HUES48 (cell line): ENCODE data around the gene NOX1.
A peak's percentile ranks its signal among the peaks of the same experiment; 100 is the strongest.

Experiments used
- H3K27ac ChIP-seq: one replicate; pipeline ENCODE4 v1.7.0; 2013; ENCODE audit warnings: low read depth, low read length, inconsistent platforms
- H3K27me3 ChIP-seq: 2 replicates; pipeline ENCODE4 v1.6.1; 2013; ENCODE audit warnings: mild to moderate bottlenecking, low read length; ENCODE audit not compliant: control insufficient read depth, insufficient read depth
- H3K36me3 ChIP-seq: 2 replicates; pipeline ENCODE4 v1.6.1; 2013; ENCODE audit warnings: low read length; ENCODE audit not compliant: control insufficient read depth, insufficient read depth
- H3K4me1 ChIP-seq: 2 replicates; pipeline ENCODE4 v1.6.1; 2013; ENCODE audit warnings: mild to moderate bottlenecking, low read length; ENCODE audit not compliant: control insufficient read depth, insufficient read depth
- H3K4me3 ChIP-seq: 2 replicates; pipeline ENCODE4 v1.5.1; 2013; ENCODE audit warnings: mild to moderate bottlenecking, low read depth, low read length
- H3K9ac ChIP-seq: 2 replicates; pipeline ENCODE4 v1.6.1; 2013; ENCODE audit warnings: mild to moderate bottlenecking, low read depth, low read length, moderate library complexity
- H3K9me3 ChIP-seq: 2 replicates; pipeline ENCODE4 v1.6.1; 2013; ENCODE audit warnings: low read length; ENCODE audit not compliant: control insufficient read depth, insufficient read depth

NOX1 gene

DNA sequence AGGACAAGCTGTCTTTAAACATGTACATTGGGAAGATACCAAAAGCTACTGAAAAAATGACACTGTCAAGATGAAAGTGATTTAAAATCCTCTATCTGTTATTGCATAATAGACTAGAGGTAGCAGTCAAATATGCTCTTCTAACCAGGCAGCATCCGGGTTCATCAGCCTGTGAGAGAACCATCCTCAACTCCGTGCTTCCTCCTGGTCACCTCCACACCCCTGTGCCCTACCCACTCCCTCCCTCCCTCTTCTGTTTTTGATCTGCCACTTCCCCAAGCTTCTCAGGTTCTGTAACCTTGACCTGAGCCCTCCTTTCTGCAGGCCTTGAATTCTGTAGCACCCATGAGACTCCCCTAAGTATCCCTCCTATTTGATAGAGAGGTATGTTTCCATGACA lies 5.9 kb downstream of the NOX1 start:
- Histone ChIP-seq H3K9ac (no peak overlapping the region), H3K9me3 (no peaks in the 10 kb centered on the region), H3K4me3 (no peak overlapping the region), H3K4me1 (peaks cover 3% of the 10 kb centered on the region; the same call in 1 of the 2 replicates), H3K36me3 (no peaks in the 10 kb centered on the region), H3K27ac (no peak overlapping the region), H3K27me3 (no peaks in the 10 kb centered on the region)

DNA sequence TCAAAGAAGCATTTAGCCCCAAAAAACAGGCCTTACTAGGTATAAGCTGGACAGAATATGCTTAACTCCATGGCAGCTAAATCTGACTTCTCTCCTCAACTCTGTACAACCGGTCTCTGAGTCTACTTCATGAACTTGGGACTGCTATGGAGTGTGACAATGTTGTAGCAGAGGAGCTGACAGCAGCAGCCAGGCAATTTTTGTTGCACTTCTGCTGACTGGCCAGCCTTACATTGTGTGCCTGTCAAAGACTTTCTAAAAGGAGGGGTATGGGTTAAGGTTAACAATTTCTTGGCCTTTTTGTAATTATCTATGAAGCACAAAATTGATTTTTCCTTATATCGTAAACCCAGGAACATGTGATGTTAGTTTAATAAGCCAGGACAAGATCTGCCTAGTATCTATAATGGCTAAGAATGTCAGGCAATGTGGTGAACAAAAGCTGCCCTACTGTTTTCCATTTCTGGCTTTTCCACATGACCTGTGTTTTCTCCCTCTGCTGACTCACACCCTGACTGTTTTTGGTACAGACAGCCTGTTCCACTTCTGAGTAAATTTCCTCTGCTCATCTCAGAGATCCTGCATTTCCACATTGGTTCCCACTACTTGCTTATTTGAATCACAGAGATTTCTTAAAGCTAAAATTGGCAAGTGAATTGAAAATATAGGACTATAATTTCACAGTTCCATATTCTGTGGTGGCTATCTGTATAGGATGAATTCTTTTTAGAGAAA lies 9.3 kb downstream of the NOX1 start:
- Histone ChIP-seq H3K9me3 (no peaks in the 10 kb centered on the region), H3K4me1 (no peaks in the 10 kb centered on the region), H3K36me3 (no peaks in the 10 kb centered on the region), H3K27me3 (peaks cover 3% of the 10 kb centered on the region; the same call in 1 of the 2 replicates), H3K4me3 (no peak overlapping the region), H3K9ac (no peak overlapping the region), H3K27ac (no peak overlapping the region)

DNA sequence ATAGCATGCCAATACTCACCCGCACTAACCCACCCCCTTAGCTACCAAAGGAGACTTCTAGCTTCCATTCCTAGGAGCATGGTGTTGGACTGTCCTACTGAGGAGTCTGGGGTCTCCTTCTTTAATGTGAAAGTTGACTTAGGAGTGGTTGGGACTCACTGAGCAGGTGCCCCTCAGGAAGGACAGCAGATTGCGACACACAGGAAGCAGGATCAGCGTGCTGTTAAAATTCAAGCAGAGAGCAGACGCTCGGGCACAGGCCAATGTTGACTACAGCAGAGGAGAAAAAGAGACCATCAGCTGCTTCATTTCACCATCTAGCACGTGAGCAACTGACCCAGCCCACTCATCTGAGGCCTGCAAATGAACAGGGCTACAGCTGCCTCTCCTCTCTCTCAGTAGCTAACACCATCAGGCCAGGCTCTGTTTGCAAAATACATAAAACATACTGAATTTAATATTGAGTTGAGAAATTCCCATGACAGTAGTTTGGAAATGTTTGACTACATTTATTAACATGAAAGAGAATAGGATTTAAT lies 10.8 kb downstream of the NOX1 start:
- H3K36me3 ChIP-seq: no peaks in the 10 kb centered on the region
- peaks cover 3% of the 10 kb centered on the region; the same call in 1 of the 2 replicates for H3K27me3 ChIP-seq
- no peaks in the 10 kb centered on the region for H3K9me3 ChIP-seq
- no peak overlapping the region for H3K9ac ChIP-seq
- no peak overlapping the region for H3K27ac ChIP-seq
- H3K4me3 ChIP-seq: no peak overlapping the region
- no peaks in the 10 kb centered on the region for H3K4me1 ChIP-seq

DNA sequence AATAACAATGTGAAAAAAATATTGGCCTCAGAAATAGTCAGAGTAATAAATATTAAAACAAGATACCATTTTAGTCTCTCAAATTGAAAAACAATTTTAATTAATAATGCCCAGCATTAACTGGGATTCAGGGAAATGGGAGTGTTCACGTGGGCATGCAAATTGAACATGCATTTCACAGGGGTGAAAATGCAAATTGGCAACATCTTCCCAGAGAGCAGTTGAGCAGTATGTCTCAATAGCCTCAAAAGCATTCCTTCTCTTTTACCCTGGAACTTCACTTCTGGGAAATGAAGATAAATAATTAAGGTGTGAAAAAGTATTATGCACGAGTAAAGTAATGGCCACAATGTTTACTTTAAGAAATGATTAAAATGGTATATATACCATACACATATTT lies 21.3 kb downstream of the NOX1 start:
- no peaks in the 10 kb centered on the region for H3K36me3 ChIP-seq
- H3K9ac ChIP-seq: no peak overlapping the region
- no peaks in the 10 kb centered on the region for H3K4me1 ChIP-seq
- no peak overlapping the region for H3K4me3 ChIP-seq
- H3K27ac ChIP-seq: no peak overlapping the region
- H3K9me3 ChIP-seq: no peaks in the 10 kb centered on the region
- H3K27me3 ChIP-seq: peaks cover 5% of the 10 kb centered on the region

DNA sequence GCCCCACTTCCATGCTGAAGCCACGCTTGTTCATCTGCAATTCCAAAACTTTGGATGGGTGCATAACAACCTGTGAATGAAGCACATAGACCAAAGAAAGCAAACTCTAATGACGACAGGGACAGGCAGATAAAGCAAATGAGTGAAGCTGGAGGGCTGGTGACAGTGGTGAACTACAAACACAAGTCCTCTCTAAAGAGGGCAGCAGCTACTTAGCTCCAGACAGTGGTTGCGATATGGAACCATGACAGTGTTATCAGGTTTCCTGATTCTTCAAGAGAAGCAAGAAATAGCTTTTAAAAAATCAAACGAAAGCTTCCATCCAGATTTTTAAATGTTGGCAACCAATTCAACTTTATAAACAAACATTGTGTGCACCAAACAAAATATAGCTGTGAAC lies 23.8 kb downstream of the NOX1 start:
- Histone ChIP-seq H3K36me3 (no peaks in the 10 kb centered on the region), H3K27ac (no peak overlapping the region), H3K9me3 (no peaks in the 10 kb centered on the region), H3K4me3 (no peak overlapping the region), H3K9ac (no peak overlapping the region), H3K4me1 (no peaks in the 10 kb centered on the region), H3K27me3 (peaks cover 5% of the 10 kb centered on the region)

DNA sequence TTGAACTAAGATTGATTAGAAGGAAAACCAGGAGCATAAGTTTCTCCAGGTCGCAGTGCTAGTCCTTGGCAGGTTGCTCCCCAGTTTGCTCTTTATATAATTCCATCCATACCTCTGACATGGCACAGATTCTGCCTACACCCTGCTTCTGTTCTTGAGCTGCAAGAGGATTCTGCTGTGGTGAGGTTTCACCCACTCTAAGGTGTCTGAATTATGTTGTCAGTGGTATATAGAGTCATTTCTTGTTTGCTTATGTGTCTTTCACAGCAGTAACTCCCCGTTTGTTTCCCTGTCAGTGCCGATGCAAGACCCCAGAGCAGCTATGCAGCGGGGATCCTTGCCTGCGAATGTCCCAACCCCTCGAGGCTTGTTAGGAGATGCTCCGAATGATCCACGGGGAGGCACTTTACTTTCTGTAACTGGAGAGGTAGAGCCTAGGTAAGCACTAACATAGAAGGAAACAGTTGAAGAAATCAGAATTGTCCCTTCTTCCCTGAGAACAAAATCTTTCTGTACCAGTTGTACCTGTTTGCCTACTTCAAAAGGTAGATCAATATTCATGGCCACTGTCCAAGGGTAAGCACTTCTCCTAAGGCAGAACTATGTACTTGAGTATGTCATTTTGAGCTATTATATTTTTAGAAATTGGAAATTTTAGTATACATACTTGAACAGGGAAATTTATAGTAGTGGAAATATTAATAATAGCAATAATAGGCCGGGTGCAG lies 42.8 kb downstream of the NOX1 start:
- Histone ChIP-seq H3K9ac (no peak overlapping the region), H3K4me3 (no peak overlapping the region), H3K9me3 (peaks cover 3% of the 10 kb centered on the region; the same call in 1 of the 2 replicates), H3K27ac (no peak overlapping the region), H3K36me3 (peaks cover 98% of the 10 kb centered on the region), H3K27me3 (no peaks in the 10 kb centered on the region), H3K4me1 (no peaks in the 10 kb centered on the region)

DNA sequence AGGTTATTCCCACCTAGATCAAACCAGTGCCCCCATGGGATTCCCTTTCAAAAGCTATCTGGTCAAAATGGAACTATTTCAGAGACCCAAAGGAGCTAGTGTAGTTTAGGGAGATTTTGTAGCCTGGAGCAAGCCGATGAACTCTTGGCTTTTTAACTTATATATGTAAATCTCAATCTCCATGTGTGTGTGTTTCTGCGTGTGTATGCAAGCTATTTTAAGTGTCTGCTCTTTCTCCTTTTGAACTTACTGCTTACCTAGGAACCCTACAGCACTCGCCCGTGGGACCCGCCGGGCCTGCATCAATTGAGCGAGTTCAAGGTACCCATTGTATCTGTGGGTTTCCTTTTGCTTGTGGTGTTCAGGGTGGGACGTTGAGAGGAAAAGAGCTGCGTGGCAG lies 43.6 kb downstream of the NOX1 start:
- Histone ChIP-seq H3K27ac (no peak overlapping the region), H3K4me1 (no peaks in the 10 kb centered on the region), H3K9me3 (peaks cover 3% of the 10 kb centered on the region; the same call in 1 of the 2 replicates), H3K4me3 (no peak overlapping the region), H3K36me3 (peaks cover 99% of the 10 kb centered on the region), H3K27me3 (no peaks in the 10 kb centered on the region), H3K9ac (no peak overlapping the region)

DNA sequence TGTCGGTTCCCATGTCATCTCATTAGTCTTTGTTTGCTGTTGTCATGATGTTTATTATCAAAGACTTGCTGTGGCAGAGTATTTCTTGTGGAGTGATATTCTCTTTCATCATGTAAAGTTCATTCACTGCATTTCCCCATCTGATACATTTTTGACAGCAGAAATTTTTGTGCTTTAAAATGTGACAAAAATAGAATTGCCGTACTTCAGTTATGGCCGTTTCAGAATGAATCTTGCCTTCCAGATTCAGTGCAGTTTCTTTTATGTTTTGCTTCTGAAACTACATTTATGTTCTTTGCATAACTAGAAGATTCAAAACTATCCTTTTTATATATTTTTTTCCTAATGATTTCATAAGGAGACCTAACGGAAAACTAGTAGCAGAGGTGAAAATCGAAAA lies 44.0 kb downstream of the NOX1 start:
- Histone ChIP-seq H3K36me3 (peaks cover 99% of the 10 kb centered on the region), H3K9ac (no peak overlapping the region), H3K4me1 (no peaks in the 10 kb centered on the region), H3K27ac (no peak overlapping the region), H3K27me3 (no peaks in the 10 kb centered on the region), H3K9me3 (peaks cover 3% of the 10 kb centered on the region; the same call in 1 of the 2 replicates), H3K4me3 (no peak overlapping the region)

DNA sequence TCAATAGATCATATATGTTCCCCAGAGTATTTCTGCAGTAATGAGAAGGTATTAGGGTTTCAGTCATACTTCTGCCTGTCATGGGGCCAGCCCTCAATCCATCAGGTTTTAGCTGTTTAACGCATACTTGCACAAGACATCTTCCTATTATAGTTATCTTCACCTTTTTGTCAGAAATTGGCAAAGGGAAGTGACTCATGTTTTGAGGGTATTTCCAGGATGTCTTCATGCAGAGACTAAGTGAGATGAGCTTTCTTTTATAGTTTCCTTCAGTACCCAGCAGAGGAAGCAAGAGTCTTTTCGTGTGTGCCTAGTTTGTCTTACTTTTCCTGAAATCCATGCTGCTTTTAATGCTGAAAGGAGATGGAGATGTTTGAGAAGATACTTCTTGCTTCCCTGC lies 44.4 kb downstream of the NOX1 start:
- Histone ChIP-seq H3K27me3 (no peaks in the 10 kb centered on the region), H3K4me3 (no peak overlapping the region), H3K36me3 (peaks cover 99% of the 10 kb centered on the region), H3K9ac (no peak overlapping the region), H3K4me1 (no peaks in the 10 kb centered on the region), H3K27ac (no peak overlapping the region), H3K9me3 (peaks cover 3% of the 10 kb centered on the region; the same call in 1 of the 2 replicates)

DNA sequence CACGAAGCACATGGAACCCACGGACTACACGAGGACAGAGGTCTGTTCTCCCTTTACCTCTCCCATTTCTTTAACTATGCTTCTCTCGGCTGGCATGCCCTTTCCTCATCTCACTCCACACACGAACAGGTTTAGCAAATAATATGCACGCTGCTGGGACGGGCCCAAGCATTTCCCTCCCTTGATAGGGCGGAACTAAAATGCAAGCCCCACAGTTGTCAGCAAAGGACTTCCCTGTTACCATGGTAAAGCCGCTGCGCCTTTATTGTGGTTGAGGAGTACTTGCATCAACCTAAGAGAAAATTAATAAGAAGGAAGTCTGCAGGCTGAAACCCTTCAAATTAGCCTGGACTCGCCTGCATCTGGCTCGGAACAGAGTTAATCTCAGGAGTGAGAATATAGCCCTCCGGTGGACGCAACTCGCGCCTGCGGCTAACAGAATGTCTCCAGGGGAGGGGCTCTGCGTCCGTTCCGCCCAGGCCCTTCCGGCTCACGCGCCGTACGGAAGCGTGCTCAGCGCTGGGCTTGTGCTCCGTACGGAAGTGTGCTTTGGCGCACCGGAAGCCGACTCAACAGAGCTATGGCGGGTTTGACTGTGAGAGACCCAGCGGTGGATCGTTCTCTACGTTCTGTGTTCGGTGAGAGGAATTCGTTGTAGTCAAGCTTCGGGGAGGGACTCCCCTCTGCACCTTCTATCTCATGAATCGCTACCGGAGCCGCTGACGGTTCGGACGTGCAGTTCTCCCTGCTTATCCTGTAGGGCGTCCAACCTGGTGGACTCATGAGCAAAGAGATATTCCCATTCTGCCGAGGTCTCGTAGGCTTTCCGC lies 54.1 kb downstream of the NOX1 start, which contains the start of gene CSTF2:
Gene CSTF2, plus strand, starts transcription at position 555 of the 830 bp plus-strand sequence. Its CDS starts 26 bp downstream, at position 581.
- H3K27me3 ChIP-seq: peaks cover 24% of the 10 kb centered on the region
- H3K4me3 ChIP-seq: peak within 1 kb of the TSS; percentile 93
- H3K9ac ChIP-seq: peak within 1 kb of the TSS; percentile 58
- H3K36me3 ChIP-seq: peaks cover 31% of the 10 kb centered on the region
- no peak within 1 kb of the TSS for H3K27ac ChIP-seq
- H3K4me1 ChIP-seq: no peaks in the 10 kb centered on the region
- H3K9me3 ChIP-seq: no peaks in the 10 kb centered on the region
